K562 (cell line): ENCODE measurements around the gene MMP24. TPM values are rescaled to one million over a fixed set of nuclear protein-coding genes. Genes with fewer than 3 reads are reported as not detected.
A peak's percentile ranks its signal among the peaks of the same experiment; 100 is the strongest.

ENCODE experiments used
- ARID1B ChIP-seq: fragments of 450-650 bp; IDR thresholded peaks from 2 replicates; pipeline ENCODE4 v1.6.1; 2016; ENCODE audit warnings: antibody characterized with exemption, mild to moderate bottlenecking, inconsistent platforms
- NELFE ChIP-seq: IDR thresholded peaks from 2 replicates; pipeline ENCODE4 v1.6.1; 2011; ENCODE audit warnings: mild to moderate bottlenecking; ENCODE audit not compliant: insufficient read depth, insufficient read length
- NFE2 ChIP-seq: IDR thresholded peaks from 2 replicates; pipeline ENCODE4 v1.6.1; 2014; ENCODE audit warnings: antibody characterized with exemption, low read depth
- SETDB1 ChIP-seq: IDR thresholded peaks from one replicate; pipeline ENCODE4 v1.6.1; 2012; ENCODE audit warnings: low read length, control low read depth, inconsistent platforms
- TAF1 ChIP-seq: IDR thresholded peaks from 2 replicates; pipeline ENCODE4 v1.6.1; 2011; ENCODE audit warnings: mild to moderate bottlenecking, low read length, moderate library complexity; ENCODE audit not compliant: insufficient read depth, control insufficient read depth, severe bottlenecking; ENCODE audit errors: extremely low read depth
- TOE1 ChIP-seq, 2 experiments: fragments of 450-650 bp in 1 of 2; sonication (generic) in 1 of 2; formaldehyde crosslinking in 1 of 2; IDR thresholded peaks; 2 replicates each; pipeline versions ENCODE4 v1.7.1 to v1.8.0; 2016 to 2022; ENCODE audit warnings: borderline replicate concordance in 2 of 2, mild to moderate bottlenecking in 2 of 2, antibody characterized with exemption in 1 of 2, inconsistent platforms in 1 of 2, low read depth in 1 of 2, missing genetic modification reagents in 1 of 2, moderate library complexity in 1 of 2
- ZFX ChIP-seq: sonication (generic); formaldehyde crosslinking; IDR thresholded peaks from 2 replicates; pipeline ENCODE4 v1.8.0; 2022; ENCODE audit warnings: mild to moderate bottlenecking, missing genetic modification reagents, moderate library complexity
- polyA plus RNA-seq, 8 experiments: library from polyadenylated mRNA; depleted of rRNA in 4 of 8; stranded (reverse) in 5 of 8; unstranded in 3 of 8; fragments of >200 nt; fragmentation: Nextera tagmentation in 2 of 8; fragmentation: Illumina TruSeq in 1 of 8; extraction: Ambion mirVana in 2 of 8; extraction: Trizol in 1 of 8; gene quantifications; 2 replicates each; pipeline versions ENCODE4 v1.2.1 to v1.2.3, GENCODE V29; 2011 to 2014; ENCODE audit warnings: inconsistent platforms in 1 of 8, missing spikeins in 1 of 8
- total RNA-seq, 7 experiments: library from RNA; depleted of rRNA in 6 of 7; stranded (reverse); fragments of >200 nt in 6 of 7; fragmentation: Illumina TruSeq in 2 of 7; extraction: Trizol in 2 of 7; gene quantifications; 2 replicates each; pipeline versions ENCODE4 v1.2.1 to v1.2.3, GENCODE V29; 2011 to 2021; ENCODE audit warnings: low replicate concordance in 1 of 7
- TF ChIP-seq, protein P1 (sequence below): sonication (generic); formaldehyde crosslinking; IDR thresholded peaks from 2 replicates; pipeline ENCODE4 v1.4.0; 2020; ENCODE audit warnings: mild to moderate bottlenecking, missing genetic modification reagents
- TF ChIP-seq, protein P2 (sequence below): sonication (generic); formaldehyde crosslinking; IDR thresholded peaks from 2 replicates; pipeline ENCODE4 v1.5.0; 2020; ENCODE audit warnings: missing genetic modification reagents
- TF ChIP-seq, protein P3 (sequence below): sonication (generic); formaldehyde crosslinking; IDR thresholded peaks from 2 replicates; pipeline ENCODE4 v1.8.0; 2023; ENCODE audit warnings: mild to moderate bottlenecking, missing genetic modification reagents
- TF ChIP-seq, protein P4 (sequence below), 2 experiments: fragments of 450-650 bp in 1 of 2; sonication (generic) in 1 of 2; formaldehyde crosslinking in 1 of 2; IDR thresholded peaks in 1 of 2; conservative IDR thresholded peaks in 1 of 2; 2 replicates each; pipeline versions ENCODE4 v1.6.1 to v1.8.1; 2016 to 2023; ENCODE audit warnings: mild to moderate bottlenecking in 2 of 2, moderate library complexity in 2 of 2, inconsistent platforms in 1 of 2, missing genetic modification reagents in 1 of 2
- TF ChIP-seq, protein P5 (sequence below): fragments of 450-650 bp; conservative IDR thresholded peaks from 2 replicates; pipeline ENCODE4 v1.6.1; 2016; ENCODE audit warnings: missing genetic modification characterization, low read depth, mild to moderate bottlenecking, control low read depth, missing compliant biosample characterization
- TF ChIP-seq, protein P6 (sequence below), 3 experiments: IDR thresholded peaks in 2 of 3; conservative IDR thresholded peaks in 1 of 3; 2 replicates each; pipeline ENCODE4 v1.5.1; 2011 to 2012; ENCODE audit warnings: low read length in 3 of 3, mild to moderate bottlenecking in 3 of 3, control low read depth in 2 of 3, improper control_type of control experiment in 1 of 3, inconsistent platforms in 1 of 3, low read depth in 1 of 3, mixed read lengths in 1 of 3, moderate library complexity in 1 of 3; ENCODE audit not compliant: insufficient read depth in 2 of 3

MMP24 gene
- total and polyA plus RNA-seq, 9 of the 15 experiments (the other 6 are each of a cell fraction or from before 2014, with no cell fraction given) = 0.03 to 0.07 (median 0.03) TPM; not detected in 6

DNA sequence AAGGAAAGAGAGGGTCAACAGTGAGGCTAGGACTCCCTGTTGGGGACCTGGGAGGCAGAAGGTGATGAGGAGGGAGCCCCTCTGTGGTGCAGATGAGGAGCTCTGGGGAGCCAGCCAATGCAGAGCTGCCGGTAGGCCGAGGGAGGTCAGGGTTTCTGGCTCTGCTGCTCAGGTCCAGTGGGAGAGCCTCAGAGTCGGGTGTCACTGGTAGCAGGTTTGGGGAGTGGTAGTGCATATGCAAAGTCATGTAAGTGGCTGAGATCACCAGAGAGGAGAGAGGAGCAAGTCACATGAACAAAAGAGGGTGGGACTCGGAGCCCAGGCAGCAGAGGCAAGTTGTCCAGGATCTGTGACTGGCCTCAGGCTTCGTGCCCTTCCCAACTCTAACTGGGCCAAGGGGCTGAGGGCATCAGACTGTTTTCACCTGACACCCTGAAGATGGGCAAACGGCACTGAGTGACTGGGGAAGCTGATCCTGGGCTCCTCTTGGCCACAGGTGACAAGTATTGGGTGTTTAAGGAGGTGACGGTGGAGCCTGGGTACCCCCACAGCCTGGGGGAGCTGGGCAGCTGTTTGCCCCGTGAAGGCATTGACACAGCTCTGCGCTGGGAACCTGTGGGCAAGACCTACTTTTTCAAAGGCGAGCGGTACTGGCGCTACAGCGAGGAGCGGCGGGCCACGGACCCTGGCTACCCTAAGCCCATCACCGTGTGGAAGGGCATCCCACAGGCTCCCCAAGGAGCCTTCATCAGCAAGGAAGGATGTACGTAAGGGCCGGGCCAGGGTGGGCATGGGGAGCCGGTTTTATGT lies 44.8 kb downstream of the MMP24 start (continued):
- TF ChIP-seq, protein P1, sequence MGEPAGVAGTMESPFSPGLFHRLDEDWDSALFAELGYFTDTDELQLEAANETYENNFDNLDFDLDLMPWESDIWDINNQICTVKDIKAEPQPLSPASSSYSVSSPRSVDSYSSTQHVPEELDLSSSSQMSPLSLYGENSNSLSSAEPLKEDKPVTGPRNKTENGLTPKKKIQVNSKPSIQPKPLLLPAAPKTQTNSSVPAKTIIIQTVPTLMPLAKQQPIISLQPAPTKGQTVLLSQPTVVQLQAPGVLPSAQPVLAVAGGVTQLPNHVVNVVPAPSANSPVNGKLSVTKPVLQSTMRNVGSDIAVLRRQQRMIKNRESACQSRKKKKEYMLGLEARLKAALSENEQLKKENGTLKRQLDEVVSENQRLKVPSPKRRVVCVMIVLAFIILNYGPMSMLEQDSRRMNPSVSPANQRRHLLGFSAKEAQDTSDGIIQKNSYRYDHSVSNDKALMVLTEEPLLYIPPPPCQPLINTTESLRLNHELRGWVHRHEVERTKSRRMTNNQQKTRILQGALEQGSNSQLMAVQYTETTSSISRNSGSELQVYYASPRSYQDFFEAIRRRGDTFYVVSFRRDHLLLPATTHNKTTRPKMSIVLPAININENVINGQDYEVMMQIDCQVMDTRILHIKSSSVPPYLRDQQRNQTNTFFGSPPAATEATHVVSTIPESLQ (CRISPR knock-in tag) = no peak
- TF ChIP-seq ZFX (CRISPR knock-in tag) (peak; percentile 56), NELFE (no peak), TOE1 (IDR thresholded peaks at IDR 0.05; ENCODE audit: borderline replicate concordance) (peak; percentile 68; the same call in 1 of the 2 replicates), TOE1 (CRISPR knock-in tag; IDR thresholded peaks at IDR 0.05; ENCODE audit: borderline replicate concordance, low read depth) (no peak), ARID1B (peak; percentile 46; the same call in 1 of the 2 replicates), NFE2 (peak; percentile 82), TAF1 (peak; percentile 26), SETDB1 (peak; percentile 15)
- TF ChIP-seq, protein P2, sequence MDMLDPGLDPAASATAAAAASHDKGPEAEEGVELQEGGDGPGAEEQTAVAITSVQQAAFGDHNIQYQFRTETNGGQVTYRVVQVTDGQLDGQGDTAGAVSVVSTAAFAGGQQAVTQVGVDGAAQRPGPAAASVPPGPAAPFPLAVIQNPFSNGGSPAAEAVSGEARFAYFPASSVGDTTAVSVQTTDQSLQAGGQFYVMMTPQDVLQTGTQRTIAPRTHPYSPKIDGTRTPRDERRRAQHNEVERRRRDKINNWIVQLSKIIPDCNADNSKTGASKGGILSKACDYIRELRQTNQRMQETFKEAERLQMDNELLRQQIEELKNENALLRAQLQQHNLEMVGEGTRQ = peak; percentile 62
- TF ChIP-seq, protein P3, sequence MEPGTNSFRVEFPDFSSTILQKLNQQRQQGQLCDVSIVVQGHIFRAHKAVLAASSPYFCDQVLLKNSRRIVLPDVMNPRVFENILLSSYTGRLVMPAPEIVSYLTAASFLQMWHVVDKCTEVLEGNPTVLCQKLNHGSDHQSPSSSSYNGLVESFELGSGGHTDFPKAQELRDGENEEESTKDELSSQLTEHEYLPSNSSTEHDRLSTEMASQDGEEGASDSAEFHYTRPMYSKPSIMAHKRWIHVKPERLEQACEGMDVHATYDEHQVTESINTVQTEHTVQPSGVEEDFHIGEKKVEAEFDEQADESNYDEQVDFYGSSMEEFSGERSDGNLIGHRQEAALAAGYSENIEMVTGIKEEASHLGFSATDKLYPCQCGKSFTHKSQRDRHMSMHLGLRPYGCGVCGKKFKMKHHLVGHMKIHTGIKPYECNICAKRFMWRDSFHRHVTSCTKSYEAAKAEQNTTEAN = no peak
- TF ChIP-seq, protein P4, sequence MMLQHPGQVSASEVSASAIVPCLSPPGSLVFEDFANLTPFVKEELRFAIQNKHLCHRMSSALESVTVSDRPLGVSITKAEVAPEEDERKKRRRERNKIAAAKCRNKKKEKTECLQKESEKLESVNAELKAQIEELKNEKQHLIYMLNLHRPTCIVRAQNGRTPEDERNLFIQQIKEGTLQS (IDR thresholded peaks at IDR 0.05) = peak; percentile 75
- TF ChIP-seq, protein P4 (CRISPR knock-in tag; conservative IDR thresholded peaks at IDR 0.05) = no peak
- TF ChIP-seq, protein P5, sequence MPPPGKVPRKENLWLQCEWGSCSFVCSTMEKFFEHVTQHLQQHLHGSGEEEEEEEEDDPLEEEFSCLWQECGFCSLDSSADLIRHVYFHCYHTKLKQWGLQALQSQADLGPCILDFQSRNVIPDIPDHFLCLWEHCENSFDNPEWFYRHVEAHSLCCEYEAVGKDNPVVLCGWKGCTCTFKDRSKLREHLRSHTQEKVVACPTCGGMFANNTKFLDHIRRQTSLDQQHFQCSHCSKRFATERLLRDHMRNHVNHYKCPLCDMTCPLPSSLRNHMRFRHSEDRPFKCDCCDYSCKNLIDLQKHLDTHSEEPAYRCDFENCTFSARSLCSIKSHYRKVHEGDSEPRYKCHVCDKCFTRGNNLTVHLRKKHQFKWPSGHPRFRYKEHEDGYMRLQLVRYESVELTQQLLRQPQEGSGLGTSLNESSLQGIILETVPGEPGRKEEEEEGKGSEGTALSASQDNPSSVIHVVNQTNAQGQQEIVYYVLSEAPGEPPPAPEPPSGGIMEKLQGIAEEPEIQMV (tag) = no peak
- TF ChIP-seq, protein P6, sequence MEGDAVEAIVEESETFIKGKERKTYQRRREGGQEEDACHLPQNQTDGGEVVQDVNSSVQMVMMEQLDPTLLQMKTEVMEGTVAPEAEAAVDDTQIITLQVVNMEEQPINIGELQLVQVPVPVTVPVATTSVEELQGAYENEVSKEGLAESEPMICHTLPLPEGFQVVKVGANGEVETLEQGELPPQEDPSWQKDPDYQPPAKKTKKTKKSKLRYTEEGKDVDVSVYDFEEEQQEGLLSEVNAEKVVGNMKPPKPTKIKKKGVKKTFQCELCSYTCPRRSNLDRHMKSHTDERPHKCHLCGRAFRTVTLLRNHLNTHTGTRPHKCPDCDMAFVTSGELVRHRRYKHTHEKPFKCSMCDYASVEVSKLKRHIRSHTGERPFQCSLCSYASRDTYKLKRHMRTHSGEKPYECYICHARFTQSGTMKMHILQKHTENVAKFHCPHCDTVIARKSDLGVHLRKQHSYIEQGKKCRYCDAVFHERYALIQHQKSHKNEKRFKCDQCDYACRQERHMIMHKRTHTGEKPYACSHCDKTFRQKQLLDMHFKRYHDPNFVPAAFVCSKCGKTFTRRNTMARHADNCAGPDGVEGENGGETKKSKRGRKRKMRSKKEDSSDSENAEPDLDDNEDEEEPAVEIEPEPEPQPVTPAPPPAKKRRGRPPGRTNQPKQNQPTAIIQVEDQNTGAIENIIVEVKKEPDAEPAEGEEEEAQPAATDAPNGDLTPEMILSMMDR (IDR thresholded peaks at IDR 0.05 in 2 of 3, conservative IDR thresholded peaks at IDR 0.05 in 1 of 3; ENCODE audit: insufficient read depth in 2 of 3, low read depth in 1 of 3, low read length in 3 of 3) = peak in 2 of 3 experiments; percentile 16 to 44; a peak in 3 of 6 replicates
